ENCODE data around the gene UPK3BL1.
"Not testable (repeated sequence)": the region's sequence is repeated elsewhere in the genome, so short reads cannot be mapped to it uniquely, and the experiment has no call there.

Gene UPK3BL1

DNA sequence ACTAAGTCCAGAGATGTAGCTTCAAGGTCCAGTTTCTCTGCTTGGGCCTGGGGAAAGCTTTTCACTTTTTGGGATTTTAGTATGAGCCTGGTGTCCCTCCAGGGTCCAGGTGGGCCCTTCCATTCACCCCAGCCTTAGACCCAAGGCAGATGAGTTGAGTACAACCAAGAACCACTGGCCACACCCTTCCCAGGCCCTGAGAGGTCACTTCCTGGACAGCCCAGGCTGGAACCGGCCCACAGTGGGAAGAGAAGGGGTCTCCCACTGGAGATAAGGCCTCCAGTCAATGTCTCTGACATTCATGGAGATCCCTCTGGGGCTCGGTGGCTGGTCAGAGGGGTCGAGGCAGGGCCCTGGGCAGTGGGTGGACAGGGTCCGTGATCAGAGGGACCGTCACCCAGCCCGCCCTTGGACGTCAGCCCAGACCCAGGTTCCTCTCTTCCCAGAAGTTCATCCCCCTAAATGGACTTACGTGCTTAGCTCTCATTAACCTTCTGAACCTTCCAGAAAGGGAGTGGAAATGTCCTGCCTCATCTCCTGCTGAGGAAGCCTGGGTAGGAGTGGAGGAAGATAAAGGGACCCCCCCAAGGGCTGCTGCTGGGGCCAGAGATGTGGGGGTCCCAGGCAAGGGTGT, 15.2 kb downstream of the UPK3BL1 start:
- DNase-seq (ENCODE audit: low read depth, low spot score), result not testable (repeated sequence)

- DNase-seq (ENCODE audit: low read depth, low spot score), result not testable (repeated sequence)
Observed at GRCh38 chr7:102618122-102618521, 24.5 kb downstream of the UPK3BL1 start.

DNA sequence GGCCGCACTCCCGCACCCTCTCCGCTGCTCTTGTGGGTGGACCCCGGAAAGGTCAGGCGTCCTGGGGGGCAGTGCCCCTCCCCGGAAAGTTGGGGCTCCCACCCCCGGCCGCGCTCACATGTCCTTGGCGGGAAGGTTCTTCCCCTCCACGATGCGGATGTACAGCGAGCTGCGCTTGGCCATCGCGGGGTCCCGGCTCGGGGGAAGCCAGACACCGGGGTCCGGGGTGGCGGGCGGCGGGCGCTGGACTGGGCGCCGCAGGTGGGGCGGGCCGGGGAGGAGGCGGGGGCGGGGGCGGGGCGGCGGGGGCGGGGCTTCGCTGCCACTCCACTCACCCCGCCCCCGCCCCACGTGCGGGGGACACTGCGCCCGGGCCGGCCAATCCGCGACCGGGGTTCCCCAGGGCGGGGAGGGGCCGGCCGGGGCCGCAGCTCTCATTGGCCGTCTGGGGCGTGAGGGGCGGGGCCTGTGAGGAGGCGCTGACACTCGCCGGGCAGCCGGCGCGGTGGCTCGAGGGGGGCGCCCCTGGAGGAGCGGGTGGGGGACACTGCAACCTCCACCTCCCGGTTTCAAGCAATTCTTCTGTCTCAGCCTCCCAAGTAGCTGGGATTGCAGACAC, 26.0 kb downstream of the UPK3BL1 start, which contains the start of gene RASA4:
RASA4 (minus strand) TSS at position 250 of the 619 bp plus-strand sequence; CDS start at position 183, 67 bp downstream.
- DNase-seq (ENCODE audit: low read depth, low spot score), result peak; percentile 7

- not testable (repeated sequence) for DNase-seq (ENCODE audit: low read depth, low spot score)
Observed at GRCh38 chr7:102615930-102616329, 26.7 kb downstream of the UPK3BL1 start.

DNA sequence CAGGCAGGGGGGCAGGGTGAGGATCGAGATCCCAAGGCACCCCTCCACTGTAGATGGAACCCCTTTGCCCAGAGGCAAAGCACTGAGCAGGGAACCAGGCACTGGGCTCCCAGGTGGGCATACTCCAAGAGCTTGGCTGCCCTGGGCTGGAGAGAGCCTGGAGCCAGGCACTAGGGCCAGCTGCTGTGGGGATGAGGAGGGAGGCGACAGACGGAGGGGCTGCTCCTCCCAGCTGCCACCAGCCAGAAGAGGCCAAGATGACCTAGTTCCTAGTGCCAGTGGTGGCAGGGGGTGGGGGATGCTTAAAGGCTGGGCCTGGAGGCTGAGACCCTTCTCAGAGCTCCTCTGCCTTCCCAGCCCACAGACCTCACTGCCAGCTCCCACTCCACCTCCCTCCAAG, 27.7 kb downstream of the UPK3BL1 start:
- DNase-seq (ENCODE audit: low read depth, low spot score), result not testable (repeated sequence)

GRCh38 chr7:102614346-102614697, 28.3 kb downstream of the UPK3BL1 start:
- DNase-seq (ENCODE audit: low read depth, low spot score), result not testable (repeated sequence)

- not testable (repeated sequence) for DNase-seq (ENCODE audit: low read depth, low spot score)
Observed at GRCh38 chr7:102613575-102614345, 28.8 kb downstream of the UPK3BL1 start.

GRCh38 chr7:102611675-102612325, 30.8 kb downstream of the UPK3BL1 start:
- peak; percentile 42 for DNase-seq (ENCODE audit: low read depth, low spot score)

- not testable (repeated sequence) for DNase-seq (ENCODE audit: low read depth, low spot score)
Observed at GRCh38 chr7:102611013-102611674, 31.4 kb downstream of the UPK3BL1 start.

DNA sequence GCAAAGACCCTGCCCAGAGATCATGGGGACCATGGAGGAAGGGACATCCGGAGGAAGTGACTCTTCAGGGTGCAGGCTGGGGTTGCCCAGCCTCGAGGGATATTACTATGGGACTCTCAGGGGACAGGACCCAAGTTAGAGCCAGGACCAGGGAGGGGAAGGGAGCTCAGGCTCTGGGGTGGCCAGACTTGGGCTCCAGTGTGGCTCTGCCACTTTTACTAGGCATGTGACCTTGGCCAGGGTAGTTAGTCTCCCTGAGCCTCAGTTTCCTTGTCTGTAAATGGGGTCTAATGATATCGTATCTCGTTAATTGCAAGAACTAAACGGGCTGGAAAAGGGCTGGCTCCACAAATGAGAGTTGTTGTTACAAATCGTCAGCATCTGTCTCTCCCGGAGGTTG, 32.1 kb downstream of the UPK3BL1 start:
- not testable (repeated sequence) for DNase-seq (ENCODE audit: low read depth, low spot score)

- DNase-seq (ENCODE audit: low read depth, low spot score), result not testable (repeated sequence)
Observed at GRCh38 chr7:102609734-102610133, 32.9 kb downstream of the UPK3BL1 start.

- not testable (repeated sequence) for DNase-seq (ENCODE audit: low read depth, low spot score)
Observed at GRCh38 chr7:102606848-102607247, 35.7 kb downstream of the UPK3BL1 start.

GRCh38 chr7:102604431-102605145, 38.0 kb downstream of the UPK3BL1 start:
- DNase-seq (ENCODE audit: low read depth, low spot score), result not testable (repeated sequence)

- not testable (repeated sequence) for DNase-seq (ENCODE audit: low read depth, low spot score)
Observed at GRCh38 chr7:102602317-102602716, 40.3 kb downstream of the UPK3BL1 start.

DNA sequence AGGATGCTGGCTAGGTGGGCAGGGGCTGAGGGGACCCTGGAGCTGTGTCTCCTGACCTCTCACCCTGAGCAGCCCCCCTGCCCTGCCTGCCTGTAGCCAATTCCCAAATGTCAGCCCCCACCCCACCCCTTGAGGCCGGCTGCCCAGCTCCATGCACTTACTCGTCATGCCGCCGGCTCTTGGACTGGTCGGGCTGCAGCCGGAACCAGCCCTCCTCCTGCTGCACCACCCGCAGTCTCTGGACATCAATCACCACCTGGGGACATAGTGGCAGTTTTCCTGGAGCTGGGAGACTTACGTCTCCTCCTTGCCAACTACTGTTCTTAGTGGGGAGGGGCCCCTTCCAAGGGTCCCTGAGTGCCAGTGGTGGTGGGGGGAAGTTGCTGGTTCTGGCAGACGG, 42.9 kb downstream of the UPK3BL1 start:
- not testable (repeated sequence) for DNase-seq (ENCODE audit: low read depth, low spot score)

- DNase-seq (ENCODE audit: low read depth, low spot score), result not testable (repeated sequence)
Observed at GRCh38 chr7:102596036-102596435, 46.6 kb downstream of the UPK3BL1 start.

DNA sequence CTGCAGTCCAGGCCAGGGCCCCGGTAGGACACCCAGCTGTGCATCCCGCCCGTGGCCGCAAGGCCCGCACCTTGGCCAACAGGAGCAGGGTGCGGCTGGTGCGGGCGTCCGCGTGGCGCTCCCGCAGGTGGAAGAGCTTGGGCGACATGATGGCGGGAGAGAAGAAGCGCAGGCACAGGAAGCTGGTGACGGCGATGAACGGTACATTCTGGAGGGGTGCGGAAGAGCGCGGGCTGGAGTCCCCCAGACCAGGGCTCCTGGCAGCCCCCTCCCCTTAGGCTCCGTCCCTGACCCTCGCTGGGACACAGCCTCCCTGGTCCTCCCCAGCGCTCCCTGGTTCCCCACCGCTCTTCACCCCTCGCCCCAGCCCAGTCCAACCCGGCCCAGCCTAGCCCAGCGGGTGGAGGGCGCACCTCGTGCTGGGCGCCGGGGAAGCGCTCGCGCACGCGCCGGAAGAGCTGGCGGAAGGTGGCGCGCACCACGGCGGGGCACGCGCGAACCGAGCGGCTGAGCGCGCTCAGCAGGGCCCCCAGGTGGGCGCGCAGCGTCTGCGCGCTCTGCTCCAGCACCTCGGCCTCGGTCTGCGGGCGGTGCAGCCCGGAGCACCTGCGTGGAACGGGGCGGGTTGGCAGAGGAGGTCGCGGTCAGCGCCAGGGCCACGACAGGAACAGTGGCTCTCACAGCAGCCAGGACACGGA, 48.8 kb downstream of the UPK3BL1 start:
- not testable (repeated sequence) for DNase-seq (ENCODE audit: low read depth, low spot score)

DNA sequence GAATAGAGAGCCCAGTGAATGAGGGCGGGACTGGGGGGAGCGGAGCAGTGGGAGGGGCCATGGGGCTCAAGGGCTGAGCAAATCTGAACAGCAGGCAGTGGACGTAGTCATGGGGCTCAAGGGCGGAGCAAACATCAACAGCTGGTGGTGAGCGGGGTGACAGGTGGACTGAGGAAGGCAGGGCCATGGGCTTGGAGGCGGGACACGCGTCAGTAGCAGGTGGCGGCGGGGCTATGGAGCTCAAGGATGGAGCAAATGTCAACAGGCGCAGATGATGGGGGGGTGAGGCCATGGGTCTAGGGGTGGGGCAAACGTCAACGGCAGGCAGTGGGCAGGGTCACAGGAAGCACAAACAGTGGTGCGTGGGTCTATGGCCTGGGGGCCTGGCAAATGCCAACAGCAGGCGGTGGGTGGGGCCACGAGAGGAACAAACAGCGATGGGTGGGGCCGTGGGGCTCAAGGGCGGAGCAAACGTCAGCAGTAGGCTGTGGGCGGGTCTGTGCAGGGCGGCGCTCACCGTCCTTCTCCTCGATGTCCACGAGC, 50.0 kb downstream of the UPK3BL1 start:
- not testable (repeated sequence) for DNase-seq (ENCODE audit: low read depth, low spot score)

DNA sequence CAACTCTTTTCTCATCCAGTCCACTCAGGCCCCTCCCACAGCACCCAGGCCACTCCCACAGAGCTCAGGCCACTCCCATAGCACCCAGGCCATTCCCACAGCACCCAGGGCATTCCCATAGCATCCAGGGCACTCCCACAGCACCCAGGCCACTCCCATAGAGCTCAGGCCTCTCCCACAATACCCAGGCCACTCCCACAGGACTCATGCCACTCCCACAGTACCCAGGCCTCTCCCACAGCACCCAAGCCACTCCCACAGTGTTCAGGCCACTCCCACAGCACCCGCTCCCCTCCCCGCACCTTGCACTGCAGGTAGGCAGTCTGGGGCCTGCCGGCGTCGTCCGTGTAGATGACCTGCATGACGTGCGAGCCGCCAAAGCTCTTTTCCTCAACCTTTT, 52.7 kb downstream of the UPK3BL1 start:
- not testable (repeated sequence) for DNase-seq (ENCODE audit: low read depth, low spot score)
